Transverse colon (tissue), 4 donors: ENCODE data around the gene RSRC1. TPM values are rescaled to one million over a fixed set of nuclear protein-coding genes. Genes with fewer than 3 reads are reported as not detected.
"Not testable (repeated sequence)": the region's sequence is repeated elsewhere in the genome, so short reads cannot be mapped to it uniquely, and the experiment has no call there.

Experiments used
- DNase-seq: peaks from one replicate; pipeline ENCODE4 v3.0.0-alpha.2; 2019
- H3K27ac ChIP-seq, 4 donors: fragments of 200-600 bp; sonication (generic); 2 replicates each; pipeline ENCODE4 v1.5.1; 2016 to 2018; ENCODE audit warnings: inconsistent platforms in 4 of 4
- H3K27me3 ChIP-seq: fragments of 200-600 bp; sonication (generic); 2 replicates; pipeline ENCODE4 v1.5.1; 2017; ENCODE audit warnings: inconsistent platforms
- H3K36me3 ChIP-seq, 4 donors: fragments of 200-600 bp; sonication (generic); 2 replicates each; pipeline ENCODE4 v1.5.1; 2017 to 2019; ENCODE audit warnings: inconsistent platforms in 4 of 4
- H3K4me1 ChIP-seq, 4 donors: fragments of 200-600 bp; sonication (generic); 2 replicates each; pipeline ENCODE4 v1.5.1; 2017 to 2020; ENCODE audit warnings: inconsistent platforms in 4 of 4
- H3K4me3 ChIP-seq, 4 donors: fragments of 200-600 bp; sonication (generic); 1 replicate in 1 of 4; 2 replicates in 3 of 4; pipeline versions ENCODE4 v1.5.1 to v1.6.1; 2017 to 2019; ENCODE audit warnings: inconsistent platforms in 4 of 4
- H3K9me3 ChIP-seq, 2 donors: fragments of 200-600 bp; sonication (generic); 2 replicates each; pipeline ENCODE4 v1.5.1; 2017 to 2019; ENCODE audit warnings: inconsistent platforms in 2 of 2
- CTCF ChIP-seq, 5 experiments: fragments of 200-600 bp in 3 of 5; fragments of 450-650 bp in 2 of 5; sonication (generic) in 3 of 5; IDR thresholded peaks; 1 replicate in 2 of 5; 2 replicates in 3 of 5; pipeline ENCODE4 v1.5.1; 2016 to 2017; ENCODE audit warnings: antibody characterized with exemption in 5 of 5, inconsistent platforms in 3 of 5, mild to moderate bottlenecking in 2 of 5, moderate library complexity in 1 of 5
- EP300 ChIP-seq: sonication (generic); formaldehyde crosslinking; IDR thresholded peaks from one replicate; pipeline ENCODE4 v1.6.1; 2017; ENCODE audit warnings: antibody characterized with exemption, low read depth
- POLR2A ChIP-seq: fragments of 450-650 bp; IDR thresholded peaks from one replicate; pipeline ENCODE4 v1.6.1; 2016; ENCODE audit warnings: antibody characterized with exemption, mild to moderate bottlenecking, moderate library complexity
- POLR2AphosphoS5 ChIP-seq, 3 donors: sonication (generic); formaldehyde crosslinking; IDR thresholded peaks; one replicate each; pipeline ENCODE4 v1.6.1; 2016; ENCODE audit warnings: antibody characterized with exemption in 3 of 3
- WGBS, 2 donors: methylation state at CpG; one replicate each; pipeline ENCODE4 v1.1.5; 2018; ENCODE audit warnings: low coverage in 1 of 2; 5-methylcytosine and 5-hydroxymethylcytosine counted together
- in situ Hi-C, 4 donors: fragments of 200-750 bp; cut with MboI; loops; one replicate each; pipeline versions ENCODE4 v1.15.0 to v1.15.1; 2017; ENCODE audit warnings: low sequenced_read_pairs in 3 of 4, low pct_ligation_motif_present in 1 of 4, low pct_unique_long_range_greater_than_20kb in 1 of 4
- intact Hi-C: fragments of 100-400 bp; cut with DNase I; formaldehyde crosslinking; loops from one replicate; pipeline ENCODE4 v1.15.1; 2023; ENCODE audit warnings: low total_unique reads
- total RNA-seq, 4 donors: library from RNA; depleted of rRNA; stranded (reverse); fragments of >200 nt; gene quantifications; one replicate each; pipeline ENCODE4 v1.1.0, GENCODE V29; 2016

The RSRC1 gene
- total RNA-seq, 4 donors from 2014 or later, result 5.6 to 65.1 (median 37.1) TPM

DNA sequence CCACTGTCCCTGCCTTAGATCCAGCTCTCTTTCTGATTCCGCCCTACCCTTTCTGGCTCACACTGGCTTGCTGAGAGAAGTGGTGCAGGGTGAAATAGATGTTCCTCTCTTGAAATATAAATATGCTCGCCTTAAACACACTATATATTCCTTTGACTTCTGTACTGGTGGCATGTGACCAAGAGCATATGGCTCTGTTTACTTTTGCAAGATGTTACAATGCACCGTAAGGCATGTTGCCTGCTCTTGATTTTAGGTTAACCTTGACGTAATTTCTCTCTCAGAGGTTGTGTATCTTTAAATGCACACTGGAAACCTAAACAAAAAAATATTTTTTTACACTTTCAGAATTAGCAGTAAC lies 749 bp downstream of the RSRC1 start:
- intact Hi-C loops (no loop called here), in situ Hi-C loops (no loop called here)
- peak overlapping the region; percentile 85 to 87 (median 86) for H3K27ac ChIP-seq
- DNase-seq, result no peak
- H3K4me1 ChIP-seq, result peaks cover 11 to 46% (median 24%) of the 10 kb centered on the region in 4 donors
- H3K27me3 ChIP-seq, result peaks cover 39% of the 10 kb centered on the region
- H3K9me3 ChIP-seq, result no peaks in the 10 kb centered on the region
- TF ChIP-seq EP300, result no peak
- no peak for TF ChIP-seq POLR2A
- no peak for TF ChIP-seq CTCF (IDR thresholded peaks at IDR 0.05)
- TF ChIP-seq POLR2AphosphoS5 (IDR thresholded peaks at IDR 0.05), result no peak
- H3K4me3 ChIP-seq, result peak overlapping the region; percentile 62 to 93 (median 76)
- no peaks in the 10 kb centered on the region for H3K36me3 ChIP-seq
- 7 to 13% methylated on average over 3 to 4 of the region's 4 CpGs for WGBS, 2 donors

GRCh38 chr3:158111861-158112260 lies 2.0 kb downstream of the RSRC1 start:
- in situ Hi-C loops, result no loop called here
- peaks cover 7 to 34% (median 12%) of the 10 kb centered on the region in 4 donors for H3K4me1 ChIP-seq
- intact Hi-C loops, result no loop called here
- DNase-seq, result no peak
- H3K4me3 ChIP-seq, result no peak overlapping the region
- H3K36me3 ChIP-seq, result no peaks in the 10 kb centered on the region
- 50 to 59% methylated on average over 2 of the region's 2 CpGs for WGBS, 2 donors
- no peaks in the 10 kb centered on the region for H3K9me3 ChIP-seq
- TF ChIP-seq CTCF (IDR thresholded peaks at IDR 0.05) (no peak), POLR2AphosphoS5 (IDR thresholded peaks at IDR 0.05) (no peak), EP300 (no peak), POLR2A (no peak)
- H3K27ac ChIP-seq, result no peak overlapping the region
- H3K27me3 ChIP-seq, result peaks cover 27% of the 10 kb centered on the region

GRCh38 chr3:158113595-158113994 lies 3.7 kb downstream of the RSRC1 start:
- DNase-seq, H3K36me3 ChIP-seq, intact Hi-C loops, in situ Hi-C loops, H3K9me3 ChIP-seq, H3K4me3 ChIP-seq, H3K27me3 ChIP-seq, H3K27ac ChIP-seq: not testable (repeated sequence)
- H3K4me1 ChIP-seq, result peaks cover 6 to 28% (median 8%) of the 10 kb centered on the region in 4 donors
- 90 to 100% methylated on average over 2 of the region's 2 CpGs for WGBS, 2 donors

DNA sequence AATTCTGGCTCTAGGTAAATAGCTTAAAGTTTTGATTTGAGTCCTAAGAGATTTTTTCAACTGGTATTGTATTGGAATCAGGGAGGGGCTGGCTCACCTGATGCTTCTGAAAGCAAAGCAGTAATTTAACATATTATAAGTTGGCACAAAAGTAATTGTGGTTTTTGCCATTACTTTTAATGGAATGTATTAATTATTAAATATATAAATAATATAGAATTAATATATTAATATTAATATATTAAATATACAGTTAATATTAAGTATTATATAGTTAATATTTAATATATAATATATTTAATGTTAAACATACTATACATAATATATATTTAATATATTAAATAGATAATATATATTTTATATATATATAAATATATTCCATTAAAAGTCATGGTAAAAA lies 10.4 kb downstream of the RSRC1 start:
- in situ Hi-C loops (no loop called here), intact Hi-C loops (no loop called here)
- H3K27ac ChIP-seq, result no peak overlapping the region
- DNase-seq, result no peak
- no peaks in the 10 kb centered on the region for H3K27me3 ChIP-seq
- H3K4me1 ChIP-seq, result no peaks in the 10 kb centered on the region
- H3K36me3 ChIP-seq, result peaks cover 0 to 26% (median 5%) of the 10 kb centered on the region in 4 donors
- TF ChIP-seq POLR2A (no peak), EP300 (no peak), CTCF (IDR thresholded peaks at IDR 0.05) (no peak), POLR2AphosphoS5 (IDR thresholded peaks at IDR 0.05) (no peak)
- no peak overlapping the region for H3K4me3 ChIP-seq
- no peaks in the 10 kb centered on the region for H3K9me3 ChIP-seq

DNA sequence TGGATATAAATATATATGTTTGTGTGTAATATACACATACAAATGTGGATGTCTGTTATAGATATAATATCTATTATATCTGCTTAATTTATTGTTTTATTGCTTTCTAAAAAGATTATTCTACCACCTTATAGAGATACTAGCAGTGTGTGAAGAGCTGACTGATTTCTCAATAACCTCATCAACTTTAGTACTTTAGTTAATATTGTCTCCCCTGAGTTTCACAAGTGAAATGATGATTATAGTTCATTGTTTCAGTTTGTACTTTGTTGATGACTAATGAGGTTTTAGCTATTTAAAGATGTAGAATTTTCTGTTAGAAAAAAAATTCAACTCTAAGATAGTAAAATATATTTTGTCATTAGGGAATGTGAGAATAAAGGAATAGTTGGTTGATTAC lies 11.4 kb downstream of the RSRC1 start:
- peaks cover 0 to 29% (median 9%) of the 10 kb centered on the region in 4 donors for H3K36me3 ChIP-seq
- no peaks in the 10 kb centered on the region for H3K9me3 ChIP-seq
- no peak for TF ChIP-seq POLR2A
- TF ChIP-seq EP300, result no peak
- no peak for TF ChIP-seq CTCF (IDR thresholded peaks at IDR 0.05)
- TF ChIP-seq POLR2AphosphoS5 (IDR thresholded peaks at IDR 0.05), result no peak
- no peaks in the 10 kb centered on the region for H3K27me3 ChIP-seq
- H3K4me3 ChIP-seq, result no peak overlapping the region
- no peaks in the 10 kb centered on the region for H3K4me1 ChIP-seq
- no peak overlapping the region for H3K27ac ChIP-seq
- no peak for DNase-seq
- in situ Hi-C loops (no loop called here), intact Hi-C loops (no loop called here)

DNA sequence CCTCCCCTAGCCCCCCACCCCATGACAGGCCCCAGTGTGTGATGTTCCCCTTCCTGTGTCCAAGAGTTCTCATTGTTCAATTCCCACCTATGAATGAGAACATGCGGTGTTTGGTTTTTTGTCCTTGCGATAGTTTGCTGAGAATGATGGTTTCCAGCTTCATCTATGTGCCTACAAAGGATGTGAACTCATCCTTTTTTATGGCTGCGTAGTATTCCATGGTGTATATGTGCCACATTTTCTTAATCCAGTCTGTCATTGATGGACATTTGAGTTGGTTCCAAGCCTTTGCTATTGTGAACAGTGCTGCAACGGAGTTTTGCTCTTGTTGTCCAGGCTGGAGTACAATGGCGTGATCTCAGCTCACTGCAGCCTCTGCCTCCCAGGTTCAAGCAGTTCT lies 12.8 kb downstream of the RSRC1 start:
- WGBS, 2 donors, result 79 to 88% methylated on average over 5 of the region's 5 CpGs
- in situ Hi-C loops, result not testable (repeated sequence)

More for the DNA sequence above, 12.8 kb downstream of the RSRC1 start:
- intact Hi-C loops, H3K27me3 ChIP-seq, H3K4me3 ChIP-seq, H3K4me1 ChIP-seq, H3K27ac ChIP-seq, DNase-seq, H3K9me3 ChIP-seq: not testable (repeated sequence)
- H3K36me3 ChIP-seq, result peaks cover 0 to 38% (median 14%) of the 10 kb centered on the region in 4 donors
